ENCODE data around the gene MOB1B. TPM values are rescaled to one million over a fixed set of nuclear protein-coding genes. Genes with fewer than 3 reads are reported as not detected.
"Not testable (repeated sequence)": the region's sequence is repeated elsewhere in the genome, so short reads cannot be mapped to it uniquely, and the experiment has no call there.

MOB1B gene
- total RNA-seq, 2 donors from 2014 or later: 17.7 to 26.0 TPM

DNA sequence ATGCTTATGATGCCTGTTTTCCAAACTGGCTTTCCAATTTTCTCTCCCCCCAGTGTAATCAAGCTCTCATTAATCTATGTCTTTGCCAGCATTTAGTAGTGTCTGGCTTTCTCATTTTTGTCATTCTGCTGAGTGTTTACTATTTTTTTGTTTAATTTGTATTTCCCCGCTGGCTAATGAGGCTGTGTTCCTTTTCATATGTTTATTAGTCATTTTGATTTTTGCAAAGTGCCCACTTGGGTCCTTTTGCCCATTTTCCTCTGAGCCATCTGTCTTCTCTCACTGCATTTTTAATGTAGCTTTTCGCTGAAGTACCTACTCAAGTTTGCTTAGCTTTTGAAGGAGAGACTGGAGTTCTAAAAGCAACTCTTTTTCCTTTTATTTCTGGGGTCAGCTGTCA, 106.0 kb downstream of the MOB1B start:
- no peaks in the 10 kb centered on the region for H3K36me3 ChIP-seq
- H3K9me3 ChIP-seq: no peaks in the 10 kb centered on the region
- no peaks in the 10 kb centered on the region for H3K27me3 ChIP-seq (replicated peaks; ENCODE audit: insufficient read depth)
- no peak for DNase-seq (ENCODE audit: low spot score)
- TF ChIP-seq, protein P1, sequence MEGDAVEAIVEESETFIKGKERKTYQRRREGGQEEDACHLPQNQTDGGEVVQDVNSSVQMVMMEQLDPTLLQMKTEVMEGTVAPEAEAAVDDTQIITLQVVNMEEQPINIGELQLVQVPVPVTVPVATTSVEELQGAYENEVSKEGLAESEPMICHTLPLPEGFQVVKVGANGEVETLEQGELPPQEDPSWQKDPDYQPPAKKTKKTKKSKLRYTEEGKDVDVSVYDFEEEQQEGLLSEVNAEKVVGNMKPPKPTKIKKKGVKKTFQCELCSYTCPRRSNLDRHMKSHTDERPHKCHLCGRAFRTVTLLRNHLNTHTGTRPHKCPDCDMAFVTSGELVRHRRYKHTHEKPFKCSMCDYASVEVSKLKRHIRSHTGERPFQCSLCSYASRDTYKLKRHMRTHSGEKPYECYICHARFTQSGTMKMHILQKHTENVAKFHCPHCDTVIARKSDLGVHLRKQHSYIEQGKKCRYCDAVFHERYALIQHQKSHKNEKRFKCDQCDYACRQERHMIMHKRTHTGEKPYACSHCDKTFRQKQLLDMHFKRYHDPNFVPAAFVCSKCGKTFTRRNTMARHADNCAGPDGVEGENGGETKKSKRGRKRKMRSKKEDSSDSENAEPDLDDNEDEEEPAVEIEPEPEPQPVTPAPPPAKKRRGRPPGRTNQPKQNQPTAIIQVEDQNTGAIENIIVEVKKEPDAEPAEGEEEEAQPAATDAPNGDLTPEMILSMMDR (IDR thresholded peaks at IDR 0.05): no peak
- no peak overlapping the region for H3K4me3 ChIP-seq
- no peak overlapping the region for H3K27ac ChIP-seq
- ATAC-seq (ENCODE audit: insufficient number of reproducible peaks, low FRiP score, low read depth): no peak
- H3K4me1 ChIP-seq (ENCODE audit: control insufficient read depth in 1 of 2, low read depth in 2 of 2): no peaks in the 10 kb centered on the region

GRCh38 chr4:71009086-71009485, 106.9 kb downstream of the MOB1B start:
- TF ChIP-seq, protein P1 (IDR thresholded peaks at IDR 0.05): no peak
- Histone ChIP-seq H3K9me3 (no peaks in the 10 kb centered on the region), H3K4me1 (ENCODE audit: control insufficient read depth in 1 of 2, low read depth in 2 of 2) (no peaks in the 10 kb centered on the region), H3K27me3 (replicated peaks; ENCODE audit: insufficient read depth) (no peaks in the 10 kb centered on the region), H3K4me3 (no peak overlapping the region), H3K27ac (no peak overlapping the region), H3K36me3 (no peaks in the 10 kb centered on the region)
- DNase-seq (ENCODE audit: low spot score) (no peak), ATAC-seq (ENCODE audit: insufficient number of reproducible peaks, low FRiP score, low read depth) (no peak)

DNA sequence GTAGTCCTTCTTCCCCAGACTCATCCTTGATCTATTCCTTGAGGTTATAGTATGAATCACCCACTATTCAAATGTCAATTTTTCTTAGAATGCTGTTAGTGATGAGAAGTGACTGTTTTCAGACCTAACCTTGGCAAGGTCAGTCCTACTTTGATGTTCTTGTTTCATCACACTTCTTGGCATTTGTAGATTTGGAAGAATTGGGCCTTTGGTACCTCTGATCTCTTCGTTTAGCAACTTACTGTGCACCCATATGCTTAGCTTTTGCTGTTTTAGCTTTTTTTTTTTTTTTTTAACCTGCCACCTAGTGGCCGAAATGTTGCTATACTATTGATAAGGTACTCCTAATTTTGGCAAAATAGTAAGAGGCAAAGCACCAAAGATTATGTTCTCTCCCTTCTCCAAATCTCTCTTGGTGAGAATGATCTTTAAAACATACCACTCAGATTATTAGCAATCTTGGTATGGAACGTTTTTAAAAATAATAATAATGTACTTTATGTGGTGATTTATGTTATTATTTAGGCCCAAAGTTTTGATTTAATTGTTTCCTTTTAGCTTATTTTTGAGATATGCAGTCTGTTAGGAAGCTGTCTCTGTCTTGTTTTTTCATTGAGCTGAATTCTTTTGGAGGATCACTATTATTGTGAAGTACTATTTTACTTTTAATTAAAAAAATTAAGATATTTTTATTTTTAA, 107.9 kb downstream of the MOB1B start:
- no peak overlapping the region for H3K4me3 ChIP-seq
- ATAC-seq (ENCODE audit: insufficient number of reproducible peaks, low FRiP score, low read depth) (no peak), DNase-seq (ENCODE audit: low spot score) (no peak)
- H3K4me1 ChIP-seq (ENCODE audit: control insufficient read depth in 1 of 2, low read depth in 2 of 2): no peaks in the 10 kb centered on the region
- H3K27ac ChIP-seq: no peak overlapping the region
- H3K36me3 ChIP-seq: no peaks in the 10 kb centered on the region
- H3K9me3 ChIP-seq: no peaks in the 10 kb centered on the region
- H3K27me3 ChIP-seq (replicated peaks; ENCODE audit: insufficient read depth): no peaks in the 10 kb centered on the region
- TF ChIP-seq, protein P1 (IDR thresholded peaks at IDR 0.05): peak; percentile 60

- no peaks in the 10 kb centered on the region for H3K36me3 ChIP-seq
- ATAC-seq (ENCODE audit: insufficient number of reproducible peaks, low FRiP score, low read depth) (no peak), DNase-seq (ENCODE audit: low spot score) (no peak)
- H3K27me3 ChIP-seq (replicated peaks; ENCODE audit: insufficient read depth): no peaks in the 10 kb centered on the region
- H3K27ac ChIP-seq: no peak overlapping the region
- TF ChIP-seq, protein P1 (IDR thresholded peaks at IDR 0.05): no peak
- no peaks in the 10 kb centered on the region for H3K4me1 ChIP-seq (ENCODE audit: control insufficient read depth in 1 of 2, low read depth in 2 of 2)
- H3K4me3 ChIP-seq: no peak overlapping the region
- H3K9me3 ChIP-seq: no peaks in the 10 kb centered on the region
Measured at GRCh38 chr4:71011451-71011850, 109.3 kb downstream of the MOB1B start.

DNA sequence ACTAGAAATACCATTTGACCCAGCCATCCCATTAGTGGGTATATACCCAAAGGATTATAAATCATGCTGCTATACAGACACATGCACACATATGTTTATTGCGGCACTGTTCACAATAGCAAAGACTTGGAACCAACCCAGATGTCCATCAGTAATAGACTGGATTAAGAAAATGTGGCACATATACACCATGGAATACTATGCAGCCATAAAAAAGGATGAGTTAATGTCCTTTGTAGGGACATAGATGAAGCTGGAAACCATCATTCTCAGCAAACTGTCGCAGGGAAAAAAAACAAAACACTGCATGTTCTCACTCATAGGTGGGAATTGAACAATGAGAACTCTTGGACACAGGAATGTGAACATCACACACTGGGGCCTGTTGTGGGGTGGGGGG, 115.2 kb downstream of the MOB1B start:
- not testable (repeated sequence) for ATAC-seq (ENCODE audit: insufficient number of reproducible peaks, low FRiP score, low read depth); H3K4me1 ChIP-seq (ENCODE audit: control insufficient read depth in 1 of 2, low read depth in 2 of 2); H3K27ac ChIP-seq; H3K4me3 ChIP-seq; DNase-seq (ENCODE audit: low spot score); H3K9me3 ChIP-seq; H3K27me3 ChIP-seq (replicated peaks; ENCODE audit: insufficient read depth); H3K36me3 ChIP-seq

GRCh38 chr4:71020611-71021010, 118.4 kb downstream of the MOB1B start:
- Histone ChIP-seq H3K4me3 (no peak overlapping the region), H3K4me1 (ENCODE audit: control insufficient read depth in 1 of 2, low read depth in 2 of 2) (no peaks in the 10 kb centered on the region), H3K27me3 (replicated peaks; ENCODE audit: insufficient read depth) (no peaks in the 10 kb centered on the region), H3K27ac (no peak overlapping the region), H3K9me3 (no peaks in the 10 kb centered on the region), H3K36me3 (no peaks in the 10 kb centered on the region)
- TF ChIP-seq, protein P1 (IDR thresholded peaks at IDR 0.05): no peak
- ATAC-seq (ENCODE audit: insufficient number of reproducible peaks, low FRiP score, low read depth): no peak
- DNase-seq (ENCODE audit: low spot score): no peak

All from thoracic aorta (tissue), 2 donors.